NCI-H748 (cell line): ENCODE measurements around the gene GFRA4.

Source experiments
- DNase-seq: peaks from one replicate; lab custom pipeline; 2025; ENCODE audit not compliant: unreplicated experiment; lab: John Stamatoyannopoulos, UW

GFRA4 gene

DNA sequence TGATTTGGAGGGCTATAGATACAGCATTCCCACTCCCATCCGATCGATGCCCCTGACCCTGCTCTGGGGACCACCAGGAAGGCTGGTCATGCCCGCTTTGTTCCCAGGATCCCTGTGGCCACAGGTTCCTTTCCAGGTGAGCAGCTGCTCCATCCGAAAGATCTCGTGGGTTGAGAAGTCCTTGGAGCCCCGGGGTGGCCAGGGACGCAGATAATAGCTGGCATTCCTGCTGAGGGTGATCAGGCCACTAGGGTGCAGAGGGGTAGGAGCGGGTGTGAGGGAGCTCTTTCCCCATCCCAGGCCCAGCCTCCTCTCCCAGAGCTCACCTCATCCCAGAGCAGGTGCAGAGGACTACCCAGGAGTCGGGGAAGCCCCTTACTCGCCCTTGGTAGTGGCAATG, 11.2 kb upstream of the GFRA4 start:
- DNase-seq, result no peak

DNA sequence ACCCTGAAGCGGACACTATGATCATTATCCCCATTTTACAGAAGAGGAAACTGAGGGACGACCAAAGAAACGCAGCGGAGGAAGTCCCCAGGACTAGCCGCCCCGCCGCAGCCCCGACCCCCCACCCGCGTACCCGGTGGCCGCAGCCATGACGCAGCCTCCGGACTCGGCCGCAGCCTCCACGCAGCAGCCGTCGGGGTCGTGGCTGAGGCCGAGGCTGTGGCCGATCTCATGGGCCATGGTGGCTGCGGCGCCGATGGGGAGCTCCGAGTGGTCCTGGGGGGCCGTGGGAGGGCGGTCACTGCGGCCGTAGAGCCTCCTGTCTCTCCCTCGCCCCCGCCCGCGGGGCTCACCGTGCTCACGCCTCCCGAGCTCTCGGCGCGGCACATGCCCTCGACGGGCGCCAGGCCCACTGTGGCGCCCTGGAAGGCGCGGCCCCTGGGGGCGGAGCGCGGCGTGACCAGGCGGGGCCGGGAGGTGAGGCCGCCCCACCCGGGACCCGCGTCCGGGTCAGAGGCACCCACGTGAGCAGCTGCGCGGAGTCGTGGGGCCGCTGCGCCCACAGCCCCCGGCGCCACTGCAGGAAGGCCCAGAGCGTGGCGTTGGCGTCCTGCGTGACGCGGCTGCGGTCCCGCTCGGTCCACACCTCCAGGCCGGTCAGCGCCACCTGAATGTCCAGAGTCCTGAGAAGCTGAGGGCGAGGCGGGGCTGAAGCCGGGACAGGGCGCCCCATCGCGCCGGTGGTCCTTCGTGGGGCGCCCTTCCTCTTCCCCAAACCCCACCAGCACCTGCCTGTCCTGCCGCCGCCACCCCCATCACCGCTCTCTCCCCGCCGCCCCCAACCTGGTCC, 10.2 kb upstream of the GFRA4 start:
- no peak for DNase-seq

DNA sequence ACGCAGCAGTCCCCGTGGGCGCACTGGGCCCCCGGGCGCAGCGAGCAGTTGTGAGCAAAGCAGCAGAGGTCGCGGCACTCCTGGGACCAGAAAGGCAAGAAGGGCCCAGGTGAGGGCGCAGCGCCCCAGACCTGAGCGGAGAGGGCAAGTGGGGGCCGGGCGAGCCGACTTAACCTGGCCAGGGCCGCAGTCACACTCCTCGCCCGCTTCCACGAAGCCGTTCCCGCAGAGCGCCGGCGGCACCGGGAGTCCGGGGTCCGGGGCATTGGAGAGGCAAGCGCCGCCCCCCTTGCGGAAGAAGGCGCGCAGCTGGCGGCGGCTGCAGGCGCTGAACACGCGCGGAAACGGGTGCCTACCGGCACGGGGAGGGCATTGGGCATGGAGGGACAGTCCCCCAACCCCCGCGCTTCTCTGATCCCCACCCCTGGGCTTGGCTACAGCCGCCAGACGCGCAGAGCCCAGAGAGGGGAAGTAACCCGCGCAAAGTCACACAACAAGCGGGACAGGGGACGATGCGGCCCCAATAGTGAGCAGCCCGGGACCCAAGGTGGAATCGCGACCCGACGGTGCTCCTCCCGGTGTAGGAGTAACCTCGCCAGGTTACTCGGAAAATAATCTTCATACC, 9.5 kb upstream of the GFRA4 start:
- DNase-seq, result peak; percentile 52

DNA sequence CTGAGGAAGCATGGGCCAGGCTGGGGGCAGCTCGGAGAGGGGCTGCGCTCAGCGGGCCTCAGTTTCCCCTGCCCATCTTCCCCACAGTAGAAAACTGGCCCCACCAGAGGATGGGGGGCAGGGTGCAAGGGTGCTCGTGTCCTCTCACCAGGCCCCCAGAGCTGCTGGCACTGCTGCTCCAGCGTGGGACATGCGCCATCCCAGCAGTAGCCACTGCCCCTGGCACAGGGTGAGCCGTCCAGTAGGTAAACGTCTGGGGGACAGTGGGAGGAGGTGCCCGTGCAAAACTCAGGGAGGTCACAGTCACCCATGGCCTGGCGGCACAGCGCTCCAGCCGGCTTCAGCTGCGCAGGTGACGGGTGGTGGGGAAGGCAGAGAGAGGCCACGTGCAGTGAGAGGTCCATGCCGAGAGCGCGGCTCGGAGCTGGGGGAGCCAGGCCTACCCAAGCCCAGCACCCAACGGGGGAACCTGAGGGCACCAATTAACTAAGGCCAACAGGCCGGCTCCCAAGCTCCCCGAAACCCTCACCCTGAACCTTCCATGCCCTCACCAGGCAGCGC, 8.9 kb upstream of the GFRA4 start:
- DNase-seq, result no peak

DNA sequence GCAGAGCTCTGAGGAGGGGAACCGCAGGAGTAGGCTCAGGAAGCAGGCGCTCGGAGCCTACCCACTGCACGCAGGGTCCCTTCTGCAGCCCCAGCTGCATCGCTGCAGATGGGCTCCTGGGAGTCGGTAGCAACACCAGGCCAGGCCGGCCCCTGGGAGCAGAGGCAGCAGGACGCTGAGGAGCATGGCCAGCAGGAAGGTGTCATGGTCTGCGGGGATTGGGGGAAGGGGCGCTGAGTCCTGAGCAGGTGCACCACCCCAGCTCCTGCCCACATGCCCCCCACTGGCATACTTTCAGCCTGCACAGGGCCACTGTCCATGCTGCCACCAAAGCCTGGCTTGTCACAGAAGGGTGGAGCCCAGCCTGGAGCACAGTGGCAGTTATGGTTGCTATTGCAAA, 7.7 kb upstream of the GFRA4 start:
- DNase-seq, result no peak

DNA sequence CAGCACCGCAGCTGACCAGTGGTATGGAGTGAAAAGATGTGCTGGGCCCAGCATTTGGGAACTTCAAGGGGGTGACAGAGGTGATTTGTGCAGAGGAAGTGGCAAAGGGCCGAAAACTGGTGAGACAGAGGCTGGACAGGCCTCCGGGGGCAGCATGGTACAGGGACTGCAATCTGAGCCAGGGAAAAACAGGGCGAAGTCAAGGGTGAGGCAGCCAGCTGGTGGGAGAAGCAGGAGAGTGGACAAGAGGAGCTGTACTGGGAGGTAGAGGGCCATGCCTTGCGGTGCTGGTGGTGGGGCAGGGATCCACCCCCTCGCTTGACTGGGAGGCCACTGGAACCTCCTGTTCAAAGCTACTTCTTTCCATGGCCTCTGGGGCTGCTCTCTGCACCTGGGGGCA, 7.3 kb upstream of the GFRA4 start:
- DNase-seq, result no peak

DNA sequence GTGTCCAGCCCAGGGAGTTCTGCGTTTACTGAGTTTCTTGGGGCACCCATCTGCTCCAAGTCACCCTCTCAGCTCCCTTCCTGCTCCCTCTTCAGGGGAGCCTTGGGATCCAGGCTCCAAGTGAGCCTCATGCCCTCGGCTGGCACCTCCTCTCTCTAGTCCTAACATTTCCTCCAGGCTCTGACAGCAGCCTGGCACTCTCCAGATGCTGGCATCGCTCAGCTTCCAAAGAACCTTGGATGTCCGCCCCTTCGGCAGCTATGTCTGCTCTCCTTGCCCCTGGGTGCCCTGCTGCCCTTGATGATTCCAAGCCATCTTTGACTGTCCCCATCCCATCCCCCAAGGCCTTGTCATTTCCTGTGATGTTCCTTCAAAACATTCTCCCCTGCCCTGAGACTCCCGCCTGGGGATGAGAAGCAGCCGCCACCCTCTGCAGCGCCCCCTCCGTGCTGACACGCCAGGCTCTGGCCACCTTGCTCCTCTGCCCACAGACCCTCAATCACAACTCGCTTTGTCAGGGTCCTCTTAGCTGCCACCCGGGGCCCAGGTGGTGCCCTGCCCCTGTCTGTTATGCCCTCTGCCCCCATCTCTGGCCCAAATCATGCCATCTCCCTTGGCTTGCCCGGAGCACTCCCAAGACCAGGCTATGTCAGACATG, 6.6 kb upstream of the GFRA4 start:
- DNase-seq, result no peak

DNA sequence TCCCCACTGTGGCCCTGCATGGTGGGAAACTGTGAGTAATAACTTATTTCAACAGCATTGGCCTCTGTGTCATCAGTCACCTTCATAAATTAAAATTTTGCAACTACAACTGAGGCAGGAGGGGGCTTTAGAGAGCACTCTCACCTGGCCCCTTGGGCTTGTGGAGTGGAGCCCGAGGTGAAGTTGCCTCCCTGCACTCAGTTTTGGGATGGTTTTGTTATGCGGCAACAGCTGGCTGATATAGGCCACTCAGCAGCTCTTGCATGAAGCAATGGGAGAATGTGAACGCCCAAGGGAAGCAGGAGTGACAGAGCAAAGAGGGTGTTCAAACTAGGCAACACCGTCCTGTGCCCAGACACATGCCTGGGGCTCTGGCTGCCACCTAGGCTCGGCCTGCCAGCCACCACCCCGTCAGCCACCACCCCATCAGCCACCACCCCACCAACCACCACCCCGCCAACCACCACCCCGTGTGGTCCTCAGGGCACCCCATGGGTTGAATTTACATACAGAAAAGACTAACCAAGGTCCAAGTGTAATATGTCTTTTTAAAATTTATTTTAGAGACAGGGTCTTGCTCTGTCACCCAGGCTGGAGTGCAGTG, 4.3 kb upstream of the GFRA4 start:
- DNase-seq, result no peak

DNA sequence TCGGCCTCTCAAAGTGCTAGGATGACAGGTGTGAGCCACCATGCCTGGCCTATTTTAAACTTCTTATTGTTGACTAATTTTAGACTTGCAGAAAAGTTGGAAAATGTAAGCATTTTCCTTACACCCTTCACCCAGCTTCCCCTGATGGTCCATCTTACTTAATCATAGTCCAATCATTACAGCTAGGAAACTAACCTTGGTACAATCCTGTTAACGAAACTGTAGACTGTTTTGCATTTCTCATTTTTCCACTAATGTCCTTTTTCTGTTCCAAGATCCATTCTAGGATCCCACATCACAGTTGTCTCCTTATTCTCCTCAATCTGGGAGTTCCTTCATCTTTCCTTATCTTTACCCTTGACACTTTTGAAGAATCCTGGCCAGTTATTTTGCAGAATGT, 659 bp upstream of the GFRA4 start:
- no peak for DNase-seq

DNA sequence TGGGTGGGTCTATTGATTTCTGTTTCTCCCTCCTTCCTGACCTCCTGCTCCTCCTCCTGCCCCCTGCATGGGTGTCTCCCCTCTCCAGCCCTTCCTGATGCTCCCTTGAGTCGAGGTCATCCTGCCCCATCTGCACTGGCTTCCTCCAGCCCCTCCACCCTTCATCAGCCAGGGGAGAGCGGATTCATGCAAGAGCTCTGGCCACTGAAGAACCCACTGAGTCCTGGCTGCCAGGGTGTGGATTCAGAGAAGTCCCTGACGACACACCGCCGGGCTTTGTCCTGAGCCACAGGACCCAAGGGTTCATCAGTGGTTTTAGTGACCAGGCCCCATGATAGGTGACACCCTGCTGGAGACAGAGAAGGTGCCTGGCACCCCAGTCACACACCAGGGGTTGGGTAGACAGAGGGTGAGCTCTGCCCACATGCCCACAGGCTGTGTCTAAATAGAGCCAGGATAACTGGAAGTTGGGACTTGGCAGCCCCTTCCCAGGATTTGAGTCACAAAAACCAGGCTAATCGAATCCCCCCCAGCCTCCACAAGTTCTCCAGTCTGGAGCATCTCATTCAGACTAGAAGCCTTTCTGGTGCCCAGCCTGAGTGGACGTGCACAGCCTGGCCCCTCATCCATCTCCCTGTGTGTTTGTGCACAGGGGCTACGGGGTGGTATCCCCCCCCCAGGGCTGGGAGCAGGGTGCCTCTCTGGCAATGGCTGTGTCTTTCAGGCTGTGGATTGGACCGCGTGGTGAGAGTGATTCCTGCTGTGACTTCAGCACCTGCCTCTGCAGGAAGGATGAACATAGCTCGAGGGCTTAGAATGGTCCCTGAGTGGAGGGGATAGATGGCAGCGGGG, 1.2 kb downstream of the GFRA4 start:
- DNase-seq, result no peak

DNA sequence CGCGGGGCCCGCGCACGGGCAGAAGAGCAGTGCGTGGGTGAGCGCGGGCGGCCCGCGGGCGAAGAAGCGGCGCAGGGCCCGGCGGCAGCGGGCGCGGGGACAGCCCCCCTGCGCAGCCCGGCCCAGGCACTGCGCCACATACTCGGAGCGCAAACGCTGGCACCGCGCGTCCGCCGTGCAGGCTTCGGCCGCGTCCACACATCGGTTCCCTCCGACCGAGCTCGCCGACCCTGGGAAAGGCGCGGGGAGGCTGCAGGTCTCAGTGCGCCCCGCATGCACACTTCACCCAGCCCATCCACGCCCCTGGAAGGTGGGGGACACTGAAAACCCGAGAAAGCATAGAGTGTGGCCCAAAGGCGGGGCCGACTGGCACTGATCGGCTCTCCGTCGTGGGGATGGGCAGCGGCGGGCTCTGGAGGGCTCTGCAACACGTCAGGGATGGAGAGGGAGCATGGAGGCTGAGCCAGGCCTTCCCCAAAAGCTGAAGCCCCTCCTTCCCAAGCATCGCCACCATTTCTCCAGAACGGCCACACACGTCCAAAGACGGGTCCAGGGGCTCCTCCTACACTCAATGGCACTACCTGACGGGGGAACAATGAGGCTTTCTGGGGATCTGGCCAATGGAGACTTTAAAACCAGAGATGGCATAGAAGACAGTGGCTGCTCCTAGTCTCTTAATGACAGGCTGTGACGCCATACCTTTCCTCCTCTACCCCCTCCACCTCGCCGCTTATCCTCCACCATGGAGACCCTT, 2.0 kb downstream of the GFRA4 start:
- no peak for DNase-seq

DNA sequence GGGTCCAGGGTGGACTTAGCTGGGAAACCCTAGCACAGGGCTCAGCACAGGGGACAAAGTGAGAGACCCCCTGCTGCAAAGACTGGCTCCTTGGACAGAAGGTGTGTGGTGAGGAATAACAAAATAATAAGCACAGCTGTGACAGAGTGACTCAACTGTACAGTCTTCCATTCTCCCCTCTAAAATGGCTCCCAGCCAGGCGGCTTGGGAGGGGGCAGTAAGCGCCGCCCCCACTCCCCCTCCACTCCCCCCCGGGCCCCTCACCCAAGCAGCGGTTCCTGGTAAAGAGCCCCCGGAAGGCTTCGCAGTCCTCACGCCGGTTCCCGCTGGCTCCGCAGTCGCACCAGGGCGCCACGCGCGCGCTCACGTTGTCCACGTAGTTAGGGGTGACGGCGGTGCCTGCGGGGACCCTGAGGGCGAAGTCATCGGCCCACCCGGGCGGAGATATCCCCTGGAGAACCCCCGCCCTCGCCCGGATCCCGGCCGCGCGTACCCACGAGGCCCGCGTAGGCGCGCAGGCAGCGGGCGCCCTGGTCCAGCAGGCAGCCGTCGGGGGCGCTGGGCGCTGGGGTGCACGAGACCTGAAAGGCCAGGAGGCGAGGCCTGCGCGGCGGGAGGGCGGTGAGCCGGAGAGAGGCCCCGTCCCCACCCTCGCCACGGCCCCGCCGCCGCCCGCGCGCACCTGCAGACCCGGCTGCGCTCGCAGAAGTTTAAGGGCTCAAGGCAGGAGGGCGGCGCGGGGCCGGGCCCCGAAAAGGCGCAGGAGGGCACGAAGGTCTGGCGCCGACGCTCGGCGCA, 2.7 kb downstream of the GFRA4 start:
- no peak for DNase-seq

DNA sequence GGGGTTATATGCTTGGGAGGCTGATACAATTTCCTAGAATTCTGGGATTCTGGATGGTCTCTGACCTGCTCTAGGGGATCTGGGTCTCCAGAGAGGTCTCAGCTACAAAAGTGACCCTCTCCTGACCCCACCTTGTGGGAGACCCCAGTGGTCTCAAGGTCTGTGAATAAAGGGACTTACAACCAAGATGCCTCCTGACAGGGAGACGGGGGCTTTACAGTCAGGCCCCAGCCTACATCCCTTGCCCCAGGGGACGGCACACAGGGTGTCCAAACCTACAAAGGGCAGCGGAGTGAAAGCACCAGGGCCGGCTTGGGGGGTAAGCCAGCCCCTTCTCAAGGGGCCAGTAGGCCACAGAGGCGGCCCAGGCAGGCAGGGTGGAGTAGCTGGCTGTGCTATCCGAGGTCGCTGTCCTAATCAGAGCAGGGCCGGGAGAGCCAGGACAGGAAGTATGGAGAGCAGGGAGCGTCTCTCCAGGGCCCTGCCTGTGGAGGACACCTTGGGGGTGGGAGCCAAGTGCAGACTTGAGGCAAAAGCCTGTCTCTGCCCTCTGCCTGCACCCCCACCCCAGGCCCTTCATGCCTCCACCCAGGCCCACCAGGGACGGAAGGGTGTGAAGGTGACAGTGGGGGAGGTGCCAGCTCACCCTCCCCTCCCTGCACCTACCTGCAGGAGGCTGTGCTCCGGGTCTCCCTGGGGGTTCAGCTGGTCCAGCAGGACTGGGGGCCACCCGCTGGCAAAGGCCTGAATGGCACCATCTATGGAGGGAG, 3.5 kb downstream of the GFRA4 start:
- no peak for DNase-seq

DNA sequence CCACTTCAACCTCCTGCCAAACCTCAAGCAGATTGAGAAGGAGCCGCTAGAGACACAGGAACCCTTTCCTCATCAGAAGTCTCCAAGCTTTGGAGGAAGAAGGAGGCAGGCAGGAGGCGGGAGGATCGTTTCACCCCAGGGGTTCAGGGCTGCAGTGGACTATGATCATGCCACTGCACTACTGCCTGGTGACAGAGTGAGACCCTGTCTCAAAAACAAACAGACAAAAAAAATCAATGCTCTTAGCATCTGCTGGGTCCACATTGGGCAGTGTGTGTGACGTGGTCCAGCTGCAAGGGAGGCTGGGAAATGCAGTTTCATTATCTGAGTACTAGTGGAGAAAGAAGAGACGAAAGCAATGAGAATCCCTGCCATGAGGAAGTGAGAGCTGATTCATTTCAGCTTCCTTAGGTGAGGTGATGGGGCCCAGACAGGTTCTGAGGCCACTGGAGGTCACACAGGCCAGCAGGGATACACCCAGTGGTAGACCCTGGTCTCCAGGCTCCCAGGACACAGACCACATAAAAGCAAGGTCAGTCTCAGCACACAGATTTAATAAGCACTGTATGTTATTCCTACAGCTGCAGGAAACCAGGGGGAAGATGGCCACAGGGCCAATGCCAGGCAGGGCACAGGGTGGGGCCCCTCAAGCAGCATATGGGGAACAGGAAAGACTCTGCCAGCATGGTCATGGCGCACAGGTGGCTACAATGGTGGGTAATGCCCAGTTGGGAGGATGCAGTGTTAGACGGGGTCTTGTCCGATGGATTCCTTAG, 4.3 kb downstream of the GFRA4 start:
- DNase-seq, result no peak

DNA sequence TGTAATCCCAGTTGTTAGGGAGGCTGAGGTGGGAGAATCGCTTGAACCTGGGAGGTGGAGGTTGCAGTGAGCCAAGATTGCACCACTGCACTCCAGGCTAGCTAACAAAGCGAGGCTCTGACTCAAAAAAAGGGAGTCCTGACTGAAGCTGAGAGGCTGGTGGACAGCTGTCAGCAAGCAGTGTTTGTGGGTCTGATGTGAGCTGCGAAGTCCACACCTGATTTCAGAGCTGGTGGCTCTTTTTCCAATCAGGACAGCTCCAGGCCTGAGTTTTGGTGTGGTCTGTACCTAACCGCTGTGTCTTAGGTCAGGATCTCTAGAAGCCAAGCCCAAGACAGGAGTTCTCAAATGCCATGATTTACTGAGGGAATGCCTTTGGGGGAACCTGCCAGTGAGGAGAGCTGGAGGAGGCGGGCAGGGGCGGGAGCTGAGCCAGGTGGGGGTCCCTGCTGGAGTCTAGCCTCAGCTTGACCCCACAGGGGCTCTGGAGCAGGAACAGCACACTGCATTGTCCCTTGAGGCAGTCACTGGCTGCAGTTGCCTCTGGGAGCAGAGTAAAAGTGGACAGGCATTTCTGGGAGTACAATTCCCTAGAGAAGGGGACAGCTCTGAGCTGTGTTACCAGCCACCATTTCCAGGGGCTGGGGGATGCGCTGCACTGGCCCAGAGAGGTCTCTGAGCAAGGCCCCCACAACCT, 5.0 kb downstream of the GFRA4 start:
- DNase-seq, result no peak

DNA sequence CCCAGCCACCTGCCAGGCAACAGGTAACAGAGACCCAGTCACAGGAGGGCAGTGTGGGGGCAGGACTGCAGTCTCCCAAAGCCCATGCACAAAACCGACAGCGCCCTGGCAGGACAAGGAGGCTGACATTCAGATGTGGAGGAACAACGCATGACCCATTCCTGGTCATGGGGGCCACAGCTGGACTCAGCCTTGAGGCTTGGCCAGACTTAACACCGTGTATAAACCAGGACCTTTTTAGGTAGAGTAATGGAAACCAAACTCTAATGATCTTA, 8.1 kb downstream of the GFRA4 start:
- DNase-seq, result no peak
